ENCODE data around the gene ALKBH3.

The ALKBH3 gene

GRCh38 chr11:43834286-43834685, 46.3 kb upstream of the ALKBH3 start:
- TF ChIP-seq POLR2AphosphoS5 (IDR thresholded peaks at IDR 0.05; ENCODE audit: low read depth, low read length): no peak
- TF ChIP-seq SIN3A (IDR thresholded peaks at IDR 0.05; ENCODE audit: borderline replicate concordance, insufficient read depth, low read length): no peak
- no peak for TF ChIP-seq REST (IDR thresholded peaks at IDR 0.05; ENCODE audit: insufficient read depth in 1 of 2, low read depth in 2 of 2, low read length in 2 of 2)
- TF ChIP-seq FOXP2 (optimal IDR thresholded peaks at IDR 0.05; ENCODE audit: borderline replicate concordance, extremely low read depth, extremely low read length, insufficient read depth): no peak
- no peak for TF ChIP-seq TAF1 (IDR thresholded peaks at IDR 0.05; ENCODE audit: borderline replicate concordance, insufficient read depth, low read length)

GRCh38 chr11:43835104-43835503, 45.5 kb upstream of the ALKBH3 start:
- TF ChIP-seq TAF1 (IDR thresholded peaks at IDR 0.05; ENCODE audit: borderline replicate concordance, insufficient read depth, low read length) (no peak), SIN3A (IDR thresholded peaks at IDR 0.05; ENCODE audit: borderline replicate concordance, insufficient read depth, low read length) (no peak), POLR2AphosphoS5 (IDR thresholded peaks at IDR 0.05; ENCODE audit: low read depth, low read length) (no peak)

- TF ChIP-seq REST (IDR thresholded peaks at IDR 0.05; ENCODE audit: insufficient read depth in 1 of 2, low read depth in 2 of 2, low read length in 2 of 2): no peak
- no peak for TF ChIP-seq FOXP2 (optimal IDR thresholded peaks at IDR 0.05; ENCODE audit: borderline replicate concordance, extremely low read depth, extremely low read length, insufficient read depth)
- TF ChIP-seq SIN3A (IDR thresholded peaks at IDR 0.05; ENCODE audit: borderline replicate concordance, insufficient read depth, low read length): no peak
Observed at GRCh38 chr11:43837879-43838278, 42.8 kb upstream of the ALKBH3 start.

GRCh38 chr11:43842021-43842420, 38.6 kb upstream of the ALKBH3 start:
- TF ChIP-seq SIN3A (IDR thresholded peaks at IDR 0.05; ENCODE audit: borderline replicate concordance, insufficient read depth, low read length): no peak

- TF ChIP-seq POLR2AphosphoS5 (IDR thresholded peaks at IDR 0.05; ENCODE audit: low read depth, low read length): no peak
- TF ChIP-seq REST (IDR thresholded peaks at IDR 0.05; ENCODE audit: insufficient read depth in 1 of 2, low read depth in 2 of 2, low read length in 2 of 2): no peak
- no peak for TF ChIP-seq FOXP2 (optimal IDR thresholded peaks at IDR 0.05; ENCODE audit: borderline replicate concordance, extremely low read depth, extremely low read length, insufficient read depth)
- no peak for TF ChIP-seq TAF1 (IDR thresholded peaks at IDR 0.05; ENCODE audit: borderline replicate concordance, insufficient read depth, low read length)
- TF ChIP-seq SIN3A (IDR thresholded peaks at IDR 0.05; ENCODE audit: borderline replicate concordance, insufficient read depth, low read length): no peak
Observed at GRCh38 chr11:43845816-43846215, 34.8 kb upstream of the ALKBH3 start.

- no peak for TF ChIP-seq TAF1 (IDR thresholded peaks at IDR 0.05; ENCODE audit: borderline replicate concordance, insufficient read depth, low read length)
- TF ChIP-seq SIN3A (IDR thresholded peaks at IDR 0.05; ENCODE audit: borderline replicate concordance, insufficient read depth, low read length): no peak
- no peak for TF ChIP-seq FOXP2 (optimal IDR thresholded peaks at IDR 0.05; ENCODE audit: borderline replicate concordance, extremely low read depth, extremely low read length, insufficient read depth)
- TF ChIP-seq POLR2AphosphoS5 (IDR thresholded peaks at IDR 0.05; ENCODE audit: low read depth, low read length): no peak
- TF ChIP-seq REST (IDR thresholded peaks at IDR 0.05; ENCODE audit: insufficient read depth in 1 of 2, low read depth in 2 of 2, low read length in 2 of 2): no peak
Observed at GRCh38 chr11:43852057-43852636, 28.5 kb upstream of the ALKBH3 start.

Data from PFSK-1 (cell line).